Adrenal gland (tissue), 5 donors: ENCODE results near the gene GOLT1A.

ENCODE experiments used
- POLR2A ChIP-seq, 2 donors: fragments of 450-650 bp; IDR thresholded peaks; one replicate each; pipeline ENCODE4 v1.6.1; 2017; ENCODE audit warnings: antibody characterized with exemption in 2 of 2, mild to moderate bottlenecking in 2 of 2, moderate library complexity in 1 of 2
- TF ChIP-seq, protein P1 (sequence below), 6 experiments: fragments of 450-650 bp in 4 of 6; fragments of 200-600 bp in 2 of 6; sonication (generic) in 1 of 6; IDR thresholded peaks; 1 replicate in 5 of 6; 2 replicates in 1 of 6; pipeline versions ENCODE4 v1.5.1 to v1.8.0; 2016 to 2021; ENCODE audit warnings: antibody characterized with exemption in 6 of 6, mild to moderate bottlenecking in 2 of 6, moderate library complexity in 1 of 6
- donor health status: DM: no; HTN: no; CAD: no.

DNA sequence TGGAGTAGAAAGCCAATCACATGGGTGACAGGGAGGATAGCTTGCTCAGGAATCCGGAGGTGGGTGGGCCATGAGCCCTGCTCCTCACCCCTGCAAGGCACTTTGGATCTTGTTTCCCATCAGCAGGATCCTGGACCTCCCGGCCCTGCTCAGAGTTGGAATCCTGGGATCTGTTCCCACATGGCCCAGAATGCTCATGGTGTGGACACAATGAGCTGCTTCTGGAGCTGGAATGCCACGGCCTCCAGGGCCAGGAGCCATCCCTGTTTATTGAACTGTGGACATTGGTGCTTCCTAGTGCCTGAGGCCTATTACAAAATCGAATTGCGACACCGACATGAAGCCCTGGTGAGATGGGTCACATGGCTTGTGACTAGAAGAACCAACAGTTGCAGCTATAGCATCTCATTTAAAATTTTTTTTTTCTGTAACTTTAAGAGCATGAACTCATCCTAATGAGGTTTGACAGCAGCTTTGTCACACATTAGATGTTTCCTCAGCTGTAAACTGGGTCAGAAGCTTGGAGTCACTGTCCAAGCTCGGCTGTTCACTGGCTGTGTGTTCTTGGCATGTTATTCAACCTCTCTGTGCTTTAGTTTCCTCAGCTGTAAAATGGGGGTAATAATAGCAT, 40.4 kb upstream of the GOLT1A start:
- TF ChIP-seq POLR2A (IDR thresholded peaks at IDR 0.05): no peak
- TF ChIP-seq, protein P1, sequence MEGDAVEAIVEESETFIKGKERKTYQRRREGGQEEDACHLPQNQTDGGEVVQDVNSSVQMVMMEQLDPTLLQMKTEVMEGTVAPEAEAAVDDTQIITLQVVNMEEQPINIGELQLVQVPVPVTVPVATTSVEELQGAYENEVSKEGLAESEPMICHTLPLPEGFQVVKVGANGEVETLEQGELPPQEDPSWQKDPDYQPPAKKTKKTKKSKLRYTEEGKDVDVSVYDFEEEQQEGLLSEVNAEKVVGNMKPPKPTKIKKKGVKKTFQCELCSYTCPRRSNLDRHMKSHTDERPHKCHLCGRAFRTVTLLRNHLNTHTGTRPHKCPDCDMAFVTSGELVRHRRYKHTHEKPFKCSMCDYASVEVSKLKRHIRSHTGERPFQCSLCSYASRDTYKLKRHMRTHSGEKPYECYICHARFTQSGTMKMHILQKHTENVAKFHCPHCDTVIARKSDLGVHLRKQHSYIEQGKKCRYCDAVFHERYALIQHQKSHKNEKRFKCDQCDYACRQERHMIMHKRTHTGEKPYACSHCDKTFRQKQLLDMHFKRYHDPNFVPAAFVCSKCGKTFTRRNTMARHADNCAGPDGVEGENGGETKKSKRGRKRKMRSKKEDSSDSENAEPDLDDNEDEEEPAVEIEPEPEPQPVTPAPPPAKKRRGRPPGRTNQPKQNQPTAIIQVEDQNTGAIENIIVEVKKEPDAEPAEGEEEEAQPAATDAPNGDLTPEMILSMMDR (IDR thresholded peaks at IDR 0.05): no peak
